CD4-positive, alpha-beta T cell (primary cell): ENCODE data around the gene C2orf92. TPM values are rescaled to one million over a fixed set of nuclear protein-coding genes. Genes with fewer than 3 reads are reported as not detected.
A peak's percentile ranks its signal among the peaks of the same experiment; 100 is the strongest.

ENCODE experiments used
- ATAC-seq: fragments of 200-7000 bp; cut with Tn5 transposase; one replicate; pipeline ENCODE4 v1.10.0; 2022; ENCODE audit warnings: mild to moderate bottlenecking; ENCODE audit not compliant: poor library complexity
- CTCF ChIA-PET: fragments of 350-600 bp; sonication (Branson Sonifier 250); formaldehyde crosslinking; loops from one replicate; lab custom pipeline; 2021; ENCODE audit warnings: antibody characterized with exemption, inconsistent platforms; lab: Charles Lee
- POLR2A ChIA-PET: fragments of 350-600 bp; sonication (Branson Sonifier 250); formaldehyde crosslinking; loops from one replicate; lab custom pipeline; 2021; ENCODE audit warnings: antibody characterized with exemption, inconsistent platforms; lab: Charles Lee
- DNase-seq, 14 experiments: peaks; one replicate each; pipeline ENCODE4 v3.0.0-alpha.2; 2013 to 2020; ENCODE audit warnings: mixed read lengths in 2 of 14
- H3K27ac ChIP-seq, 2 donors: one replicate each; pipeline versions ENCODE4 v1.5.1 to v1.7.0; 2013; ENCODE audit warnings: low read length in 2 of 2, low read depth in 1 of 2, mild to moderate bottlenecking in 1 of 2
- H3K27me3 ChIP-seq, 2 experiments: 1 replicate in 1 of 2; 2 replicates in 1 of 2; pipeline versions ENCODE4 v1.6.1 to v1.7.0; 2013; ENCODE audit warnings: low read length in 2 of 2, control low read depth in 1 of 2, mild to moderate bottlenecking in 1 of 2, moderate library complexity in 1 of 2; ENCODE audit not compliant: insufficient read depth in 2 of 2, control insufficient read depth in 1 of 2
- H3K36me3 ChIP-seq: one replicate; pipeline ENCODE4 v1.6.1; 2013; ENCODE audit warnings: low read length, control low read depth; ENCODE audit not compliant: insufficient read depth
- H3K4me1 ChIP-seq: one replicate; pipeline ENCODE4 v1.6.1; 2013; ENCODE audit warnings: low read length, control low read depth; ENCODE audit not compliant: insufficient read depth
- H3K4me3 ChIP-seq: one replicate; pipeline ENCODE4 v1.5.1; 2013; ENCODE audit warnings: mild to moderate bottlenecking, low read length, moderate library complexity
- H3K9me3 ChIP-seq, 2 experiments: 1 replicate in 1 of 2; 2 replicates in 1 of 2; pipeline versions ENCODE4 v1.6.1 to v1.7.0; 2013; ENCODE audit warnings: low read length in 2 of 2, mild to moderate bottlenecking in 2 of 2, control low read depth in 1 of 2, moderate library complexity in 1 of 2; ENCODE audit not compliant: control insufficient read depth in 1 of 2, insufficient read depth in 1 of 2
- H3K27ac Mint-ChIP-seq: one replicate; pipeline ENCODE4 v1.8.0; 2020; ENCODE audit warnings: mixed read lengths
- H3K27me3 Mint-ChIP-seq: one replicate; pipeline ENCODE4 v1.8.0; 2021; ENCODE audit warnings: mixed read lengths
- H3K36me3 Mint-ChIP-seq: one replicate; pipeline ENCODE4 v1.8.0; 2021; ENCODE audit warnings: low read depth, mixed read lengths
- H3K4me1 Mint-ChIP-seq: one replicate; pipeline ENCODE4 v1.8.0; 2021; ENCODE audit warnings: low read depth, mixed read lengths
- H3K4me3 Mint-ChIP-seq: one replicate; pipeline ENCODE4 v1.8.0; 2020; ENCODE audit warnings: mild to moderate bottlenecking, mixed read lengths
- H3K9me3 Mint-ChIP-seq: one replicate; pipeline ENCODE4 v1.8.0; 2020; ENCODE audit warnings: mixed read lengths
- CTCF ChIP-seq: fragments of 200-600 bp; IDR thresholded peaks from one replicate; pipeline ENCODE4 v1.8.0; 2022; ENCODE audit warnings: antibody characterized with exemption, mild to moderate bottlenecking
- intact Hi-C, 2 experiments: fragments of 100-400 bp; cut with DNase I in 1 of 2; cut with micrococcal nuclease in 1 of 2; formaldehyde crosslinking; loops; one replicate each; pipeline versions ENCODE4 v1.15.1 to v1.9.0; 2023 to 2025; cut with DNase I, micrococcal nuclease
- total RNA-seq, 174 experiments: library from RNA in 2 of 174; stranded (reverse) in 2 of 174; gene quantifications; one replicate each; pipeline ENCODE4 v1.2.3 and lab custom pipeline; 2021 to 2026

The C2orf92 gene
- total RNA-seq, 2 experiments from 2014 or later, result 12.4 to 13.4 TPM

DNA sequence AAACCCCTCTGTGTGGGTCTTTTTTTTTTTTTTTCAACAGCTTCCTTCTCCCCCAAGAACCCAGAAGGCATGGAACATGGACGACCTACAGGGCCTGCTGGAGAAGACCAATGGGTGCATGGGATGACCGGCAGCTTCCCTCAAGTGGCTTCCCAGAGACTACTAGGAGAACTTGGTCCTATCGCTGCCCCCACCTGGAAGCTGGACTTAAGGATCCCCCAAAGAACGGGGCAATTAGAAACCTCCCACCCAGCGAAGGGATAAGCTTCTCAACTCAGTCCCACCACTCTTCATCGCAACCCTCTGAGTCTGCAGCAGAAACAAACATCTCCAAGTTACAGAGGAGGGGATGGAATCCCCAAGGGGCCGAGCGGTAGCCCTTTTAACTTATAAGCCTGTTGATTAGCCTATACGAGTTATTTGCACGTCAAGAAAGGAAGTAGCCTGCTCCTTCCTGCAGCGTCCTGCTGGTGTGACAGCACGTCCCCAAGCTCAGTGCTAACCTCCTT, 7.1 kb upstream of the C2orf92 start:
- no peaks in the 10 kb centered on the region for H3K9me3 ChIP-seq
- intact Hi-C loops, result loop anchor here (1.0 to 10.0 kb wide), 5 partner anchors 16 to 1028 kb away; partner anchors contain the start of genes CNNM4 (in 1 of the 2), COX5B (in 1 of the 2), KANSL3 (in 1 of the 2) and TMEM131 (in 1 of the 2)
- H3K4me1 ChIP-seq, result peaks cover 34% of the 10 kb centered on the region
- DNase-seq, result peak in 3 of 14 experiments; percentile 10 to 34 (median 17)
- Mint-ChIP-seq H3K4me3 (peak overlapping the region; percentile 100), H3K9me3 (no peaks in the 10 kb centered on the region), H3K4me1 (peaks cover 31% of the 10 kb centered on the region), H3K36me3 (peaks cover 43% of the 10 kb centered on the region), H3K27me3 (no peaks in the 10 kb centered on the region), H3K27ac (peak overlapping the region; percentile 99)
- no peak for TF ChIP-seq CTCF
- no peak for ATAC-seq
- H3K4me3 ChIP-seq, result peak overlapping the region; percentile 96
- peaks cover 37% of the 10 kb centered on the region for H3K36me3 ChIP-seq
- peak overlapping the region; percentile 88 to 92 for H3K27ac ChIP-seq
- POLR2A ChIA-PET, result interaction anchor here (0.6 to 8.4 kb wide), 7 partner anchors 9 to 1068 kb away, joined by 3 to 244 read pairs (median 14); partner anchors contain the start of genes ANKRD36B and COX5B
- no peaks in the 10 kb centered on the region for H3K27me3 ChIP-seq
- CTCF ChIA-PET, result interaction anchor here (1.3 to 4.1 kb wide), 5 partner anchors 12 to 72 kb away, joined by 6 to 29 read pairs (median 10); partner anchors contain the start of gene COX5B

- POLR2A ChIA-PET, result interaction anchor here (0.6 to 8.4 kb wide), 10 partner anchors 9 to 1067 kb away, joined by 3 to 244 read pairs (median 10); partner anchors contain the start of genes ANKRD36B and COX5B
- peaks cover 34% of the 10 kb centered on the region for H3K4me1 ChIP-seq
- no peaks in the 10 kb centered on the region for H3K9me3 ChIP-seq
- intact Hi-C loops, result loop anchor here (1.0 to 10.0 kb wide), 5 partner anchors 17 to 1028 kb away; partner anchors contain the start of genes CNNM4 (in 1 of the 2), COX5B (in 1 of the 2), KANSL3 (in 1 of the 2) and TMEM131 (in 1 of the 2)
- Mint-ChIP-seq H3K9me3 (no peaks in the 10 kb centered on the region), H3K4me3 (peak overlapping the region; percentile 100), H3K4me1 (peaks cover 31% of the 10 kb centered on the region), H3K27me3 (no peaks in the 10 kb centered on the region), H3K27ac (peak overlapping the region; percentile 99), H3K36me3 (peaks cover 42% of the 10 kb centered on the region)
- H3K27me3 ChIP-seq, result no peaks in the 10 kb centered on the region
- CTCF ChIA-PET, result interaction anchor here (1.3 to 4.1 kb wide), 6 partner anchors 13 to 72 kb away, joined by 6 to 29 read pairs (median 10); partner anchors contain the start of gene COX5B
- ATAC-seq (peak; percentile 18), DNase-seq (peak; percentile 14 to 85 (median 46))
- peak overlapping the region; percentile 96 for H3K4me3 ChIP-seq
- no peak for TF ChIP-seq CTCF
- peaks cover 31% of the 10 kb centered on the region for H3K36me3 ChIP-seq
- H3K27ac ChIP-seq, result peak overlapping the region; percentile 88 to 92
Observed at GRCh38 chr2:97662895-97663625, 6.5 kb upstream of the C2orf92 start.

DNA sequence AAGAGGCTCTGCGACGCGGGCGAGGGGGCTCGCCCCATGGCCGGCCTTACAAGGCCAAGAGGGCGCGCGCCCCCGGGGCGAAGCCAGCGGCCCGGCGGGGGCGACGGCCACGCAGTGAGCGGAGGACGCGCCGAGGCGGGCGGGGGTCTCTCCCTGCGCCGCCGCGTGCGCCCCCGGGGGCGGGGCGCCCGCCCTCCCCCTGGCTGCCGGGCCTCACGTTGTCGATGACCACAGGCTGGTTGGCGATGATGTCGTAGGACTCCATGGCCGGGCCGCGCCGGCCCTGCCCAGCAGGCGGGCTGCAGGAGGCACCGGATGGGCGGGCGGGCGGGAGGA, 5.9 kb upstream of the C2orf92 start:
- CTCF ChIA-PET, result interaction anchor here (1.0 to 4.1 kb wide), 9 partner anchors 12 to 73 kb away, joined by 3 to 29 read pairs (median 9); partner anchors contain the start of gene COX5B
- peaks cover 31% of the 10 kb centered on the region for H3K4me1 Mint-ChIP-seq
- H3K27me3 ChIP-seq, result no peaks in the 10 kb centered on the region
- peak overlapping the region; percentile 100 for H3K4me3 Mint-ChIP-seq
- peak overlapping the region; percentile 99 for H3K27ac Mint-ChIP-seq
- no peaks in the 10 kb centered on the region for H3K9me3 Mint-ChIP-seq
- POLR2A ChIA-PET, result interaction anchor here (0.9 to 8.4 kb wide), 9 partner anchors 10 to 73 kb away, joined by 3 to 244 read pairs (median 14); partner anchors contain the start of genes ANKRD36B, COX5B and ZAP70
- ATAC-seq (no peak), DNase-seq (peak in 1 of 14 experiments; percentile 7)
- H3K27ac ChIP-seq, result peak overlapping the region; percentile 88 to 92
- H3K27me3 Mint-ChIP-seq, result no peaks in the 10 kb centered on the region
- no peak for TF ChIP-seq CTCF
- H3K4me3 ChIP-seq, result peak overlapping the region; percentile 96
- H3K36me3 Mint-ChIP-seq, result peaks cover 37% of the 10 kb centered on the region
- H3K36me3 ChIP-seq, result peaks cover 26% of the 10 kb centered on the region
- no peaks in the 10 kb centered on the region for H3K9me3 ChIP-seq
- intact Hi-C loops, result loop anchor here (5.0 to 10.0 kb wide), 4 partner anchors 49 to 1029 kb away; partner anchors contain the start of genes CNNM4 (in 1 of the 2), KANSL3 (in 1 of the 2), TMEM131 (in 1 of the 2) and ZAP70 (in 1 of the 2)
- H3K4me1 ChIP-seq, result peaks cover 34% of the 10 kb centered on the region
